GM19043 (cell line): ENCODE data around the gene ENPP3.

Source experiments
- ATAC-seq: cut with Tn5 transposase; IDR thresholded peaks from one replicate; pipeline ENCODE4 v1.9.1; 2021; ENCODE audit warnings: low read depth; ENCODE audit not compliant: unreplicated experiment

Gene ENPP3

DNA sequence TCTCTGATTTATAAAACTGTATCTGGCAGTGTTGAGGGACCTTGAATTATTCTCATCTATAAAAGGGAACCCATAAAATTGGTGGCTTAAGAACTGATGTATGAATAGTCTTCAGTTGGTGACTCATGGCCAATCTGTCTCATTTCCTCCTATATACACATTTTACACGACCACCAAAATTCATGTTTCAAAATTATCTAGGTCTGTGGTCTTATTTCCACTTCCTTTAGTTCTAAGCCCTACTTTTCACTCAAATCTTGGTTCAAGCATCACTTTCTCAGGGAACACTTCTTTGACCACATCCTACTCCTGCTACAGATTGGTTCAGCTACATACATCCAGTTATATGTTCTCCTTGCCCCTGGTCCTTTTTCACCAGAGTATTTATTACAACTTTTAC is 152.1 kb downstream of the ENPP3 start:
- ATAC-seq = no peak

DNA sequence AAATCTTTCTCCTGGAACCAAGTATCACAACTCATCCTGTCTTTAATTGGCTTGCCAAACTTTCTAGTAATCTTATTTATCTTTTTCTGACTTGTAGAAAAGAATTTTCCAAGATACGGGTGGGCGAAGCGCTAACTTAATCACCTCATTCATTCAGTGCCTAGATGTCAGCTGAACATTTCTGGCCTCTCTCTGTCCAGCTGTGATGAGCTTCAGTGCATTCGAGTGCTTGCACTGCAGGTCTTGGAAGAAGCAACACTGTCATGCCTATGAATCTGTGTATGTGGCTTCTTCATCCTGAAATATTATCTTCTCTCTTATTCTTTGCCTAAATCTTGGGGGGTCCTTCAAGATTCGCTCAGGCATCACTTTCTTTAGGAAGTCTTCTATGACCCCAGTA is 154.4 kb downstream of the ENPP3 start:
- no peak for ATAC-seq

- ATAC-seq = no peak
Observed at GRCh38 chr6:131792091-131792496, 155.0 kb downstream of the ENPP3 start.

- no peak for ATAC-seq
Observed at GRCh38 chr6:131795366-131795765, 158.3 kb downstream of the ENPP3 start.
